GM23338 (cell line): ENCODE data around the gene ASCL5. TPM values are rescaled to one million over a fixed set of nuclear protein-coding genes. Genes with fewer than 3 reads are reported as not detected.

ENCODE experiments used
- ATAC-seq: fragments of 200-7000 bp; cut with Tn5 transposase; 3 replicates; pipeline ENCODE4 v1.9.1; 2020
- DNase-seq: peaks from one replicate; pipeline ENCODE4 v3.0.0-alpha.2; 2015; ENCODE audit warnings: low spot score
- H2AFZ ChIP-seq: fragments of 200-600 bp; sonication (generic); 2 replicates; pipeline ENCODE4 v1.8.0; 2016; ENCODE audit warnings: antibody characterized with exemption, mild to moderate bottlenecking, moderate library complexity
- H3F3A ChIP-seq: fragments of 200-600 bp; sonication (generic); replicated peaks from 2 replicates; pipeline ENCODE4 v1.8.0; 2017; ENCODE audit warnings: antibody characterized with exemption, mixed run types, low read depth
- H3K27ac ChIP-seq: fragments of 200-600 bp; sonication (generic); 2 replicates; pipeline ENCODE4 v1.6.1; 2016; ENCODE audit warnings: low read depth
- H3K27me3 ChIP-seq: fragments of 200-600 bp; sonication (generic); 2 replicates; pipeline ENCODE4 v1.8.0; 2016; ENCODE audit warnings: mild to moderate bottlenecking, mixed run types, moderate library complexity; ENCODE audit not compliant: insufficient read depth
- H3K36me3 ChIP-seq: fragments of 200-600 bp; sonication (generic); 2 replicates; pipeline ENCODE4 v1.8.0; 2016; ENCODE audit warnings: mild to moderate bottlenecking; ENCODE audit not compliant: insufficient read depth
- H3K4me1 ChIP-seq: fragments of 200-600 bp; sonication (generic); 2 replicates; pipeline ENCODE4 v1.8.0; 2016; ENCODE audit warnings: mild to moderate bottlenecking, moderate library complexity; ENCODE audit not compliant: insufficient read depth
- H3K4me2 ChIP-seq: fragments of 200-600 bp; sonication (generic); 2 replicates; pipeline ENCODE4 v1.7.1; 2017; ENCODE audit warnings: mixed run types
- H3K4me3 ChIP-seq: fragments of 200-600 bp; sonication (generic); 2 replicates; pipeline ENCODE4 v1.6.1; 2016; ENCODE audit warnings: mixed run types
- H3K79me2 ChIP-seq: fragments of 200-600 bp; sonication (generic); replicated peaks from 2 replicates; pipeline ENCODE4 v1.8.0; 2017; ENCODE audit warnings: mild to moderate bottlenecking; ENCODE audit not compliant: insufficient read depth
- H3K9me2 ChIP-seq: fragments of 200-600 bp; sonication (generic); 2 replicates; pipeline ENCODE4 v1.8.0; 2017; ENCODE audit not compliant: insufficient read depth
- H4K20me1 ChIP-seq: fragments of 200-600 bp; sonication (generic); replicated peaks from 2 replicates; pipeline ENCODE4 v1.8.0; 2017; ENCODE audit warnings: mild to moderate bottlenecking; ENCODE audit not compliant: insufficient read depth
- H3K27ac Mint-ChIP-seq: 2 replicates; pipeline ENCODE4 v1.8.0; 2020; ENCODE audit warnings: inconsistent platforms, mild to moderate bottlenecking, moderate library complexity, mixed read lengths
- H3K27me3 Mint-ChIP-seq: 3 replicates; pipeline ENCODE4 v1.8.0; 2022; ENCODE audit warnings: low read depth, mild to moderate bottlenecking, moderate library complexity, mixed read lengths, inconsistent platforms; ENCODE audit not compliant: insufficient read depth, poor library complexity
- H3K36me3 Mint-ChIP-seq: 3 replicates; pipeline ENCODE4 v1.8.0; 2021; ENCODE audit warnings: low read depth, mild to moderate bottlenecking, inconsistent platforms, moderate library complexity, mixed read lengths
- H3K4me1 Mint-ChIP-seq: 3 replicates; pipeline ENCODE4 v1.8.0; 2020; ENCODE audit warnings: mild to moderate bottlenecking, inconsistent platforms, mixed read lengths
- H3K4me3 Mint-ChIP-seq: 3 replicates; pipeline ENCODE4 v1.8.0; 2021; ENCODE audit warnings: moderate library complexity, mild to moderate bottlenecking, inconsistent platforms, mixed read lengths
- H3K9me3 Mint-ChIP-seq: 3 replicates; pipeline ENCODE4 v1.8.0; 2020; ENCODE audit warnings: moderate library complexity, mild to moderate bottlenecking, inconsistent platforms, mixed read lengths
- EZH2 ChIP-seq: fragments of 200-600 bp; sonication (generic); IDR thresholded peaks from one replicate; pipeline ENCODE4 v1.8.0; 2017; ENCODE audit warnings: antibody characterized with exemption, mild to moderate bottlenecking, low read depth; ENCODE audit not compliant: unreplicated experiment
- STAT1 ChIP-seq: IDR thresholded peaks from one replicate; pipeline ENCODE4 v1.6.1; 2016; ENCODE audit warnings: antibody characterized with exemption; ENCODE audit not compliant: unreplicated experiment
- polyA plus RNA-seq: library from polyadenylated mRNA; unstranded; fragments of >200 nt; fragmentation: Nextera tagmentation; extraction: Ambion mirVana; gene quantifications from 2 replicates; pipeline ENCODE4 v1.2.1, GENCODE V29; 2016
- total RNA-seq: library from RNA; depleted of rRNA; stranded (reverse); fragments of >200 nt; shearing (Covaris generic); gene quantifications from 2 replicates; pipeline ENCODE4 v1.2.3, GENCODE V29; 2014
- TF ChIP-seq, protein P1 (sequence below): fragments of 250-450 bp; sonication (Bioruptor Pico); IDR thresholded peaks from 2 replicates; pipeline ENCODE4 v1.5.0; 2020; ENCODE audit warnings: mild to moderate bottlenecking, moderate library complexity
- TF ChIP-seq, protein P2 (sequence below), 2 experiments: fragments of 200-600 bp in 1 of 2; sonication (generic) in 1 of 2; conservative IDR thresholded peaks; 2 replicates each; pipeline versions ENCODE4 v1.5.1 to v1.6.1; 2016 to 2017; ENCODE audit warnings: antibody characterized with exemption in 2 of 2, low read depth in 2 of 2, mild to moderate bottlenecking in 2 of 2, moderate library complexity in 1 of 2

The ASCL5 gene
- total and polyA plus RNA-seq, 2 experiments from 2014 or later: not detected

DNA sequence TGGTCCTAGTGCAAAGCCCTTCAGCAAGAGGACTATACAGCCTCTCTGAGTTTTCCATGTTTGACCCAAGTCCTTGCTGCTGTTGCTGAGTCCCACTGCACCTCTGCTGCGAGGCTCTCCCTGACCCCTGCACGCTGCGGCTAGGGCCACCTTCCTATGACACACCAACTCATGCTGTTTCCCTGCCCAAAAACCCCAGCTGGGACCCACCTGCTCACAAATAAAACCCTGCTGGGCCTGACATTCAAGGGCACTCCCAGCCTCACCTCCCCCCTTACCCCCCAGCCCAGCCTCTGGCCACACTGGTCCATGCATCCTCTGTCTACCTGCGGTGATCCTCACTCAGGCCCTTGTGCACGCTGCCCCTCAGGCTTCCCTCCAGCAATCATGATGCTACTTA lies 12.3 kb upstream of the ASCL5 start (continued):
- TF ChIP-seq, protein P1, sequence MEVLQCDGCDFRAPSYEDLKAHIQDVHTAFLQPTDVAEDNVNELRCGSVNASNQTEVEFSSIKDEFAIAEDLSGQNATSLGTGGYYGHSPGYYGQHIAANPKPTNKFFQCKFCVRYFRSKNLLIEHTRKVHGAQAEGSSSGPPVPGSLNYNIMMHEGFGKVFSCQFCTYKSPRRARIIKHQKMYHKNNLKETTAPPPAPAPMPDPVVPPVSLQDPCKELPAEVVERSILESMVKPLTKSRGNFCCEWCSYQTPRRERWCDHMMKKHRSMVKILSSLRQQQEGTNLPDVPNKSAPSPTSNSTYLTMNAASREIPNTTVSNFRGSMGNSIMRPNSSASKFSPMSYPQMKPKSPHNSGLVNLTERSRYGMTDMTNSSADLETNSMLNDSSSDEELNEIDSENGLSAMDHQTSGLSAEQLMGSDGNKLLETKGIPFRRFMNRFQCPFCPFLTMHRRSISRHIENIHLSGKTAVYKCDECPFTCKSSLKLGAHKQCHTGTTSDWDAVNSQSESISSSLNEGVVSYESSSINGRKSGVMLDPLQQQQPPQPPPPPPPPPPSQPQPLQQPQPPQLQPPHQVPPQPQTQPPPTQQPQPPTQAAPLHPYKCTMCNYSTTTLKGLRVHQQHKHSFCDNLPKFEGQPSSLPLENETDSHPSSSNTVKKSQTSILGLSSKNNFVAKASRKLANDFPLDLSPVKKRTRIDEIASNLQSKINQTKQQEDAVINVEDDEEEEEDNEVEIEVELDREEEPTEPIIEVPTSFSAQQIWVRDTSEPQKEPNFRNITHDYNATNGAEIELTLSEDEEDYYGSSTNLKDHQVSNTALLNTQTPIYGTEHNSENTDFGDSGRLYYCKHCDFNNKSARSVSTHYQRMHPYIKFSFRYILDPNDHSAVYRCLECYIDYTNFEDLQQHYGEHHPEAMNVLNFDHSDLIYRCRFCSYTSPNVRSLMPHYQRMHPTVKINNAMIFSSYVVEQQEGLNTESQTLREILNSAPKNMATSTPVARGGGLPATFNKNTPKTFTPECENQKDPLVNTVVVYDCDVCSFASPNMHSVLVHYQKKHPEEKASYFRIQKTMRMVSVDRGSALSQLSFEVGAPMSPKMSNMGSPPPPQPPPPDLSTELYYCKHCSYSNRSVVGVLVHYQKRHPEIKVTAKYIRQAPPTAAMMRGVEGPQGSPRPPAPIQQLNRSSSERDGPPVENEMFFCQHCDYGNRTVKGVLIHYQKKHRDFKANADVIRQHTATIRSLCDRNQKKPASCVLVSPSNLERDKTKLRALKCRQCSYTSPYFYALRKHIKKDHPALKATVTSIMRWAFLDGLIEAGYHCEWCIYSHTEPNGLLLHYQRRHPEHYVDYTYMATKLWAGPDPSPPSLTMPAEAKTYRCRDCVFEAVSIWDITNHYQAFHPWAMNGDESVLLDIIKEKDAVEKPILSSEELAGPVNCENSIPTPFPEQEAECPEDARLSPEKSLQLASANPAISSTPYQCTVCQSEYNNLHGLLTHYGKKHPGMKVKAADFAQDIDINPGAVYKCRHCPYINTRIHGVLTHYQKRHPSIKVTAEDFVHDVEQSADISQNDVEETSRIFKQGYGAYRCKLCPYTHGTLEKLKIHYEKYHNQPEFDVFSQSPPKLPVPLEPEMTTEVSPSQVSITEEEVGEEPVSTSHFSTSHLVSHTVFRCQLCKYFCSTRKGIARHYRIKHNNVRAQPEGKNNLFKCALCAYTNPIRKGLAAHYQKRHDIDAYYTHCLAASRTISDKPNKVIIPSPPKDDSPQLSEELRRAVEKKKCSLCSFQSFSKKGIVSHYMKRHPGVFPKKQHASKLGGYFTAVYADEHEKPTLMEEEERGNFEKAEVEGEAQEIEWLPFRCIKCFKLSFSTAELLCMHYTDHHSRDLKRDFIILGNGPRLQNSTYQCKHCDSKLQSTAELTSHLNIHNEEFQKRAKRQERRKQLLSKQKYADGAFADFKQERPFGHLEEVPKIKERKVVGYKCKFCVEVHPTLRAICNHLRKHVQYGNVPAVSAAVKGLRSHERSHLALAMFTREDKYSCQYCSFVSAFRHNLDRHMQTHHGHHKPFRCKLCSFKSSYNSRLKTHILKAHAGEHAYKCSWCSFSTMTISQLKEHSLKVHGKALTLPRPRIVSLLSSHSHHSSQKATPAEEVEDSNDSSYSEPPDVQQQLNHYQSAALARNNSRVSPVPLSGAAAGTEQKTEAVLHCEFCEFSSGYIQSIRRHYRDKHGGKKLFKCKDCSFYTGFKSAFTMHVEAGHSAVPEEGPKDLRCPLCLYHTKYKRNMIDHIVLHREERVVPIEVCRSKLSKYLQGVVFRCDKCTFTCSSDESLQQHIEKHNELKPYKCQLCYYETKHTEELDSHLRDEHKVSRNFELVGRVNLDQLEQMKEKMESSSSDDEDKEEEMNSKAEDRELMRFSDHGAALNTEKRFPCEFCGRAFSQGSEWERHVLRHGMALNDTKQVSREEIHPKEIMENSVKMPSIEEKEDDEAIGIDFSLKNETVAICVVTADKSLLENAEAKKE: no peak
- TF ChIP-seq STAT1 (no peak), EZH2 (no peak)
- TF ChIP-seq, protein P2, sequence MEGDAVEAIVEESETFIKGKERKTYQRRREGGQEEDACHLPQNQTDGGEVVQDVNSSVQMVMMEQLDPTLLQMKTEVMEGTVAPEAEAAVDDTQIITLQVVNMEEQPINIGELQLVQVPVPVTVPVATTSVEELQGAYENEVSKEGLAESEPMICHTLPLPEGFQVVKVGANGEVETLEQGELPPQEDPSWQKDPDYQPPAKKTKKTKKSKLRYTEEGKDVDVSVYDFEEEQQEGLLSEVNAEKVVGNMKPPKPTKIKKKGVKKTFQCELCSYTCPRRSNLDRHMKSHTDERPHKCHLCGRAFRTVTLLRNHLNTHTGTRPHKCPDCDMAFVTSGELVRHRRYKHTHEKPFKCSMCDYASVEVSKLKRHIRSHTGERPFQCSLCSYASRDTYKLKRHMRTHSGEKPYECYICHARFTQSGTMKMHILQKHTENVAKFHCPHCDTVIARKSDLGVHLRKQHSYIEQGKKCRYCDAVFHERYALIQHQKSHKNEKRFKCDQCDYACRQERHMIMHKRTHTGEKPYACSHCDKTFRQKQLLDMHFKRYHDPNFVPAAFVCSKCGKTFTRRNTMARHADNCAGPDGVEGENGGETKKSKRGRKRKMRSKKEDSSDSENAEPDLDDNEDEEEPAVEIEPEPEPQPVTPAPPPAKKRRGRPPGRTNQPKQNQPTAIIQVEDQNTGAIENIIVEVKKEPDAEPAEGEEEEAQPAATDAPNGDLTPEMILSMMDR (conservative IDR thresholded peaks at IDR 0.05; ENCODE audit: low read depth in 2 of 2): no peak

DNA sequence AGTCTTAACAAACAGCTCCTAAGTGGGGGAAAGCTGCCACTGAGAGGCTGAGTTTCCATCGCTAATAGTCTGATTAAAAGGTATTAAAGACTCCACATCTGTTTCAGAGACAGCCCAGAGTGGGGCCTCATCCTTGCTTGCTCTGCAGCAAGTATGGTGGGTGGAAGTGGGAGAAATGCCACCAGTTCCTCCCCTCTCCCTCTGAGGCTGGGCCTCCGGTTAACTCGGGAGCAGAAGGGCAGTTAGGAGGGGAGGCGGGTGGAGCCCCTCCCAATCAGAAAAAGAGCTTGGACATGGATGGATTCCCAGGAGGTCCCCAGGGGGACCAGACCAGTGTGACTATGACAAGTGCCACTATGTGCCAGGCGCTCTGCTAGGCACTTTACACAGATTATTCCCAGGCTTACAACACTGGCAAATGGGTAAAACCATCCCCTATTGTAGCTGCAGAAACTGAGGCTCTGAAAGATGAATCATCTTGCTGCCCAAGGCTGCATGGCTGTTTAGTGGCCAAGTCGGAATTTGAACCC lies 11.4 kb upstream of the ASCL5 start:
- no peak overlapping the region for H3K4me3 Mint-ChIP-seq
- peaks cover 8% of the 10 kb centered on the region for H3K27me3 Mint-ChIP-seq
- H3K4me1 Mint-ChIP-seq: no peaks in the 10 kb centered on the region; the same call in 2 of the 3 replicates
- H3K79me2 ChIP-seq: no peaks in the 10 kb centered on the region
- no peaks in the 10 kb centered on the region for H3K4me1 ChIP-seq
- no peaks in the 10 kb centered on the region for H3K9me3 Mint-ChIP-seq
- H3K27ac Mint-ChIP-seq: no peak overlapping the region
- H3K36me3 Mint-ChIP-seq: peaks cover 72% of the 10 kb centered on the region
- no peaks in the 10 kb centered on the region for H3F3A ChIP-seq
- H4K20me1 ChIP-seq: peaks cover 5% of the 10 kb centered on the region; the same call in 1 of the 2 replicates
- no peak overlapping the region for H3K27ac ChIP-seq
- no peaks in the 10 kb centered on the region for H3K9me2 ChIP-seq
- ATAC-seq (no peak), DNase-seq (no peak)
- no peak overlapping the region for H2AFZ ChIP-seq
- H3K4me2 ChIP-seq: no peak overlapping the region
- H3K4me3 ChIP-seq: no peak overlapping the region
- TF ChIP-seq EZH2: no peak
- H3K36me3 ChIP-seq: peaks cover 3% of the 10 kb centered on the region
- no peaks in the 10 kb centered on the region for H3K27me3 ChIP-seq
